ENCODE measurements around the gene USP24.

DNA sequence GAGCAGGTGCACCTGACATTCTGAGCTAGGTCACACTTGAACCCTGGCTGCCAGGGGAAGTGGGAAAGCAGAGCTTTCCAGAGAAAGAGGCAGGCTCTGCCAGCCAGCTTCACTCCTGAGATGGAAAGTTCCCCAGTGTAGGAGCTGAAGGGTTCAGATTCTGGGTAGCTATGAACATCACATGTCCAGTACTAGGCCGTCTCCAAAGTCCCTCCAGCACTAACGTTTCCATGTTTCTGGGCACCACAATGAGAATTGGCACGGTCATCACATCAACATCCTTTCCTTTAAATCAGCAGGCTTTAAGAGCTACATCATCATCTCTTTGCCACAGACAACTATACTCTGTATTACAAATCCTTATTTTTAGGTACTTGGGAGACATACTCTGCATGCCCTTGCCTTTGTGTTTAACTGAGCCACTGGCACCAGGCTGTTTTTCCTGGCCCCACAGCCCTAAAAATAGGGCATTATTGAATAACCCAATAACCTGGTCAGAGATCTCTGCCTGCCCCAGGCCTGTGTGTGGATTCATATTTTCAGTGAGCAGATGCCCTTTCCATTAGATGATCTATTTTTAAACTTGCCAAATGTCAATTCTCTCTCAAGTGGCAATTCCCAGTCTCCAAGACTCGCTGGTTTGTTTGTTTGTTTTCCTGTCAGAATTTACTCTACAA is 35.4 kb upstream of the USP24 start:
- TF ChIP-seq, protein P1, sequence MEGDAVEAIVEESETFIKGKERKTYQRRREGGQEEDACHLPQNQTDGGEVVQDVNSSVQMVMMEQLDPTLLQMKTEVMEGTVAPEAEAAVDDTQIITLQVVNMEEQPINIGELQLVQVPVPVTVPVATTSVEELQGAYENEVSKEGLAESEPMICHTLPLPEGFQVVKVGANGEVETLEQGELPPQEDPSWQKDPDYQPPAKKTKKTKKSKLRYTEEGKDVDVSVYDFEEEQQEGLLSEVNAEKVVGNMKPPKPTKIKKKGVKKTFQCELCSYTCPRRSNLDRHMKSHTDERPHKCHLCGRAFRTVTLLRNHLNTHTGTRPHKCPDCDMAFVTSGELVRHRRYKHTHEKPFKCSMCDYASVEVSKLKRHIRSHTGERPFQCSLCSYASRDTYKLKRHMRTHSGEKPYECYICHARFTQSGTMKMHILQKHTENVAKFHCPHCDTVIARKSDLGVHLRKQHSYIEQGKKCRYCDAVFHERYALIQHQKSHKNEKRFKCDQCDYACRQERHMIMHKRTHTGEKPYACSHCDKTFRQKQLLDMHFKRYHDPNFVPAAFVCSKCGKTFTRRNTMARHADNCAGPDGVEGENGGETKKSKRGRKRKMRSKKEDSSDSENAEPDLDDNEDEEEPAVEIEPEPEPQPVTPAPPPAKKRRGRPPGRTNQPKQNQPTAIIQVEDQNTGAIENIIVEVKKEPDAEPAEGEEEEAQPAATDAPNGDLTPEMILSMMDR (IDR thresholded peaks at IDR 0.05): no peak
- TF ChIP-seq POLR2A (IDR thresholded peaks at IDR 0.05): no peak
